A673 (cell line): Measurements from ENCODE around the gene DMAC2. TPM values are rescaled to one million over a fixed set of nuclear protein-coding genes. Genes with fewer than 3 reads are reported as not detected.

Experiments used
- BruUV-seq: library from RNA; stranded (reverse); fragments of 400-500 nt; replicated peaks from 2 replicates; lab custom pipeline; 2021; lab: Mats Ljungman, UMichigan
- CTCF ChIA-PET: fragments of 300-600 bp; sonication (Branson Sonifier 250); formaldehyde crosslinking; loops from one replicate; lab custom pipeline; 2022; ENCODE audit warnings: antibody characterized with exemption; lab: Charles Lee
- POLR2A ChIA-PET: fragments of 300-600 bp; sonication (Branson Sonifier 250); formaldehyde crosslinking; loops from one replicate; lab custom pipeline; 2022; ENCODE audit warnings: antibody characterized with exemption; ENCODE audit not compliant: low non-redundant PET; lab: Charles Lee
- DNase-seq: peaks from one replicate; pipeline ENCODE4 v3.0.0-alpha.2; 2015; ENCODE audit warnings: low spot score
- H3K27ac ChIP-seq: fragments of 200-600 bp; sonication (generic); 2 replicates; pipeline ENCODE4 v1.5.1; 2016; ENCODE audit warnings: mixed run types, low read depth, mild to moderate bottlenecking, mixed read lengths, antibody characterized with exemption, low read length; ENCODE audit not compliant: poor library complexity, severe bottlenecking
- H3K27me3 ChIP-seq: fragments of 200-600 bp; sonication (generic); replicated peaks from 2 replicates; pipeline ENCODE4 v1.6.1; 2017; ENCODE audit warnings: mixed run types, low read depth, mild to moderate bottlenecking, mixed read lengths, antibody characterized with exemption, low read length; ENCODE audit not compliant: insufficient read depth, poor library complexity
- H3K36me3 ChIP-seq: fragments of 200-600 bp; sonication (generic); 2 replicates; pipeline ENCODE4 v1.6.1; 2016; ENCODE audit warnings: mixed run types, mild to moderate bottlenecking, mixed read lengths, antibody characterized with exemption, low read length; ENCODE audit not compliant: insufficient read depth, poor library complexity, severe bottlenecking
- H3K4me1 ChIP-seq: fragments of 200-600 bp; sonication (generic); 2 replicates; pipeline ENCODE4 v1.6.1; 2017; ENCODE audit warnings: mixed run types, mild to moderate bottlenecking, mixed read lengths, antibody characterized with exemption, low read length; ENCODE audit not compliant: insufficient read depth, poor library complexity, severe bottlenecking
- H3K4me3 ChIP-seq: fragments of 200-600 bp; sonication (generic); 2 replicates; pipeline ENCODE4 v1.5.1; 2016; ENCODE audit warnings: low read depth, mixed run types, mild to moderate bottlenecking, mixed read lengths, low read length; ENCODE audit not compliant: poor library complexity, severe bottlenecking
- H3K9me3 ChIP-seq: fragments of 200-600 bp; sonication (generic); 2 replicates; pipeline ENCODE4 v1.6.1; 2016; ENCODE audit warnings: mixed run types, low read depth, mild to moderate bottlenecking, mixed read lengths, antibody characterized with exemption, low read length; ENCODE audit not compliant: poor library complexity, severe bottlenecking
- CTCF ChIP-seq: fragments of 300-800, 200-600 bp; sonication (generic); conservative IDR thresholded peaks from 2 replicates; pipeline ENCODE4 v1.5.1; 2017; ENCODE audit warnings: low read depth, mild to moderate bottlenecking, antibody characterized with exemption, low read length, moderate library complexity, mixed read lengths
- EZH2 ChIP-seq: fragments of 200-600 bp; sonication (generic); IDR thresholded peaks from 2 replicates; pipeline ENCODE4 v1.6.1; 2017; ENCODE audit warnings: borderline replicate concordance, low read depth, mild to moderate bottlenecking, mixed read lengths, antibody characterized with exemption, low read length; ENCODE audit not compliant: poor library complexity, severe bottlenecking
- intact Hi-C: fragments of 100-400 bp; cut with micrococcal nuclease; formaldehyde crosslinking; loops from one replicate; pipeline ENCODE4 v1.10.0; 2022; ENCODE audit not compliant: unreplicated experiment
- total RNA-seq: library from RNA; stranded (reverse); gene quantifications from 2 replicates; pipeline ENCODE4 v1.2.3, GENCODE V29; 2021

The DMAC2 gene
- total RNA-seq, 1 experiment from 2014 or later: 96.6 TPM

GRCh38 chr19:41413947-41414346 is 25.8 kb downstream of the DMAC2 start:
- no peak overlapping the region for H3K27ac ChIP-seq
- H3K4me3 ChIP-seq: no peak overlapping the region
- no peak for DNase-seq
- ChIA-PET POLR2A (no interaction called here), CTCF (no interaction called here)
- no peaks in the 10 kb centered on the region for H3K9me3 ChIP-seq
- no peaks in the 10 kb centered on the region for H3K4me1 ChIP-seq
- BruUV-seq: no TSS peak
- peaks cover 2% of the 10 kb centered on the region for H3K36me3 ChIP-seq
- no peaks in the 10 kb centered on the region for H3K27me3 ChIP-seq
- intact Hi-C loops: no loop called here
- TF ChIP-seq CTCF (no peak), EZH2 (no peak)

GRCh38 chr19:41412953-41413352 is 26.8 kb downstream of the DMAC2 start:
- Histone ChIP-seq H3K4me1 (no peaks in the 10 kb centered on the region), H3K27me3 (no peaks in the 10 kb centered on the region), H3K36me3 (peaks cover 2% of the 10 kb centered on the region), H3K9me3 (no peaks in the 10 kb centered on the region), H3K27ac (no peak overlapping the region), H3K4me3 (no peak overlapping the region)
- ChIA-PET CTCF (no interaction called here), POLR2A (no interaction called here)
- no TSS peak for BruUV-seq
- intact Hi-C loops: no loop called here
- TF ChIP-seq EZH2 (no peak), CTCF (no peak)
- no peak for DNase-seq

GRCh38 chr19:41411968-41412265 is 27.8 kb downstream of the DMAC2 start:
- TF ChIP-seq CTCF: no peak
- TF ChIP-seq EZH2: no peak
- H3K27me3 ChIP-seq: no peaks in the 10 kb centered on the region
- ChIA-PET CTCF (no interaction called here), POLR2A (no interaction called here)
- no TSS peak for BruUV-seq
- DNase-seq: no peak
- H3K27ac ChIP-seq: no peak overlapping the region
- H3K4me3 ChIP-seq: no peak overlapping the region
- H3K36me3 ChIP-seq: peaks cover 2% of the 10 kb centered on the region
- H3K4me1 ChIP-seq: no peaks in the 10 kb centered on the region
- no peaks in the 10 kb centered on the region for H3K9me3 ChIP-seq
- intact Hi-C loops: no loop called here
